Trophoblast cell (in vitro differentiated cells and primary cell): ENCODE results near the gene TSC1.

ENCODE experiments used
- DNase-seq, 2 donors: peaks; one replicate each; pipeline ENCODE4 v3.0.0-alpha.2; 2016
- H2AFZ ChIP-seq: 2 replicates; pipeline ENCODE4 v1.6.1; 2013; ENCODE audit warnings: low read length, moderate library complexity, mild to moderate bottlenecking; ENCODE audit not compliant: insufficient read depth, poor library complexity
- H2AK5ac ChIP-seq: 2 replicates; pipeline ENCODE4 v1.6.1; 2013; ENCODE audit warnings: mild to moderate bottlenecking, low read length
- H2BK120ac ChIP-seq: 2 replicates; pipeline ENCODE4 v1.6.1; 2013; ENCODE audit warnings: low read length, mild to moderate bottlenecking, moderate library complexity; ENCODE audit not compliant: insufficient read depth, poor library complexity
- H2BK12ac ChIP-seq: 2 replicates; pipeline ENCODE4 v1.6.1; 2013; ENCODE audit warnings: mild to moderate bottlenecking, low read length, moderate library complexity
- H2BK5ac ChIP-seq: 2 replicates; pipeline ENCODE4 v1.6.1; 2013; ENCODE audit warnings: low read length, low read depth, moderate library complexity, mild to moderate bottlenecking; ENCODE audit not compliant: poor library complexity
- H3K14ac ChIP-seq: 2 replicates; pipeline ENCODE4 v1.6.1; 2013; ENCODE audit warnings: mild to moderate bottlenecking, low read length
- H3K18ac ChIP-seq: 2 replicates; pipeline ENCODE4 v1.6.1; 2013; ENCODE audit warnings: mild to moderate bottlenecking, low read length
- H3K23ac ChIP-seq: 2 replicates; pipeline ENCODE4 v1.6.1; 2013; ENCODE audit warnings: low read length
- H3K27ac ChIP-seq: 2 replicates; pipeline ENCODE4 v1.5.1; 2013; ENCODE audit warnings: low read depth, mild to moderate bottlenecking, inconsistent platforms, low read length, moderate library complexity
- H3K27me3 ChIP-seq: 2 replicates; pipeline ENCODE4 v1.6.1; 2013; ENCODE audit warnings: inconsistent platforms, mild to moderate bottlenecking, low read length, moderate library complexity; ENCODE audit not compliant: insufficient read depth
- H3K36me3 ChIP-seq, 2 experiments: 1 replicate in 1 of 2; 2 replicates in 1 of 2; pipeline ENCODE4 v1.6.1; 2013; ENCODE audit warnings: low read length in 2 of 2, mild to moderate bottlenecking in 2 of 2, moderate library complexity in 1 of 2; ENCODE audit not compliant: insufficient read depth in 2 of 2, control insufficient read depth in 1 of 2
- H3K4ac ChIP-seq: 2 replicates; pipeline ENCODE4 v1.6.1; 2013; ENCODE audit warnings: low read depth, mild to moderate bottlenecking, low read length, moderate library complexity
- H3K4me1 ChIP-seq, 2 experiments: 1 replicate in 1 of 2; 2 replicates in 1 of 2; pipeline ENCODE4 v1.6.1; 2013; ENCODE audit warnings: low read length in 2 of 2, mild to moderate bottlenecking in 2 of 2, moderate library complexity in 1 of 2; ENCODE audit not compliant: insufficient read depth in 2 of 2, control insufficient read depth in 1 of 2
- H3K4me2 ChIP-seq: 2 replicates; pipeline ENCODE4 v1.6.1; 2013; ENCODE audit warnings: inconsistent platforms, mild to moderate bottlenecking, low read length, moderate library complexity
- H3K4me3 ChIP-seq: 2 replicates; pipeline ENCODE4 v1.5.1; 2013; ENCODE audit warnings: mild to moderate bottlenecking, low read depth, low read length, inconsistent platforms
- H3K79me1 ChIP-seq: one replicate; pipeline ENCODE4 v1.6.1; 2013; ENCODE audit warnings: low read length
- H3K79me2 ChIP-seq: 2 replicates; pipeline ENCODE4 v1.6.1; 2013; ENCODE audit warnings: low read length, mild to moderate bottlenecking; ENCODE audit not compliant: control insufficient read depth, insufficient read depth, poor library complexity
- H3K9ac ChIP-seq: 2 replicates; pipeline ENCODE4 v1.6.1; 2013; ENCODE audit warnings: mild to moderate bottlenecking, low read length
- H3K9me3 ChIP-seq: 2 replicates; pipeline ENCODE4 v1.6.1; 2013; ENCODE audit warnings: low read depth, mild to moderate bottlenecking, control low read depth, inconsistent platforms, low read length; ENCODE audit not compliant: insufficient read depth
- H4K12ac ChIP-seq: 2 replicates; pipeline ENCODE4 v1.6.1; 2013; ENCODE audit warnings: low read depth, mild to moderate bottlenecking, low read length, moderate library complexity
- H4K8ac ChIP-seq: 2 replicates; pipeline ENCODE4 v1.6.1; 2013; ENCODE audit warnings: low read depth, mild to moderate bottlenecking, low read length, moderate library complexity
- H4K91ac ChIP-seq: one replicate; pipeline ENCODE4 v1.6.1; 2013; ENCODE audit warnings: low read depth, mild to moderate bottlenecking, low read length, moderate library complexity
- WGBS: extraction: QIAGEN DNeasy Blood & Tissue Kit; methylation state at CpG from one replicate; pipeline ENCODE4 v1.1.7; 2013; ENCODE audit warnings: missing lambda C conversion rate; ENCODE audit not compliant: insufficient read length, insufficient coverage; ENCODE audit errors: extremely low coverage; 5-methylcytosine and 5-hydroxymethylcytosine counted together

The TSC1 gene

GRCh38 chr9:132978451-132979131 lies 34.2 kb upstream of the TSC1 start, which contains the start of gene GFI1B:
Gene GFI1B (plus strand): TSS chr9:132978694. CDS start chr9:132986679, 7,985 bp downstream.
- no peak within 1 kb of the TSS for H3K14ac ChIP-seq
- H2AK5ac ChIP-seq: no peak within 1 kb of the TSS
- no peak within 1 kb of the TSS for H4K12ac ChIP-seq
- H2BK5ac ChIP-seq: no peak within 1 kb of the TSS
- H4K8ac ChIP-seq: no peak within 1 kb of the TSS
- H4K91ac ChIP-seq: no peak within 1 kb of the TSS
- DNase-seq: no peak
- no peaks in the 10 kb centered on the region for H3K4me1 ChIP-seq
- H3K79me2 ChIP-seq: no peaks in the 10 kb centered on the region
- no peak within 1 kb of the TSS for H3K4me3 ChIP-seq
- H3K23ac ChIP-seq: no peak within 1 kb of the TSS
- H3K9ac ChIP-seq: no peak within 1 kb of the TSS
- H2AFZ ChIP-seq: no peak within 1 kb of the TSS
- H3K4me2 ChIP-seq: no peak within 1 kb of the TSS
- peaks cover 3% of the 10 kb centered on the region for H3K27me3 ChIP-seq
- no peaks in the 10 kb centered on the region for H3K36me3 ChIP-seq
- peaks cover 3% of the 10 kb centered on the region for H3K9me3 ChIP-seq
- H3K4ac ChIP-seq: no peak within 1 kb of the TSS
- no peak within 1 kb of the TSS for H3K27ac ChIP-seq
- no peak within 1 kb of the TSS for H3K18ac ChIP-seq
- H2BK12ac ChIP-seq: no peak within 1 kb of the TSS
- H2BK120ac ChIP-seq: no peak within 1 kb of the TSS
- no peaks in the 10 kb centered on the region for H3K79me1 ChIP-seq
- WGBS: no CpG with 5 or more reads among the region's 26 CpGs

DNA sequence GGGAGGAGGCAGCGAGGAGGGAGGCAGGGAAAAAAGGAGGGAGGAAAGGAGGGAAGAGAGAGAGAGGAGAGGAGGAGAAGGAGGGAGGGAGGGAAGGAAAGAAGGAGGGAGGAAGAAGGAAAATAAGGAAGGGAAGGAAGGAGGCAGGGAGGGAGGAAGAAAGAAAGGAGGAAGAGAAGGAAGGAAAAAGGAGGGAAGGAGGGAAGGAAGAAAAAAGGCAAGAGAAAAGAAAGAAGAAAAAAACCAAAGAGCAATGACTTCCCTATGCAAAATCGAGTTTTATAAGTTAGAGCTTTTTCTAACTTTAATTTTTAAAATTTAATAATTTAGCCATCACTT lies 33.7 kb upstream of the TSC1 start:
- Histone ChIP-seq H4K91ac (no peak overlapping the region), H2BK12ac (no peak overlapping the region), H2BK5ac (no peak overlapping the region), H3K27ac (no peak overlapping the region), H4K8ac (no peak overlapping the region), H3K4me3 (no peak overlapping the region), H3K9ac (no peak overlapping the region), H3K4me2 (no peak overlapping the region), H3K27me3 (peaks cover 3% of the 10 kb centered on the region), H2AFZ (no peak overlapping the region), H3K18ac (no peak overlapping the region), H3K14ac (no peak overlapping the region), H3K4ac (no peak overlapping the region), H3K36me3 (no peaks in the 10 kb centered on the region), H2BK120ac (no peak overlapping the region), H2AK5ac (no peak overlapping the region), H3K4me1 (no peaks in the 10 kb centered on the region), H4K12ac (no peak overlapping the region), H3K79me2 (no peaks in the 10 kb centered on the region), H3K23ac (no peak overlapping the region), H3K9me3 (no peaks in the 10 kb centered on the region), H3K79me1 (no peaks in the 10 kb centered on the region)
- DNase-seq: no peak
- no CpG with 5 or more reads among the region's 2 CpGs for WGBS

DNA sequence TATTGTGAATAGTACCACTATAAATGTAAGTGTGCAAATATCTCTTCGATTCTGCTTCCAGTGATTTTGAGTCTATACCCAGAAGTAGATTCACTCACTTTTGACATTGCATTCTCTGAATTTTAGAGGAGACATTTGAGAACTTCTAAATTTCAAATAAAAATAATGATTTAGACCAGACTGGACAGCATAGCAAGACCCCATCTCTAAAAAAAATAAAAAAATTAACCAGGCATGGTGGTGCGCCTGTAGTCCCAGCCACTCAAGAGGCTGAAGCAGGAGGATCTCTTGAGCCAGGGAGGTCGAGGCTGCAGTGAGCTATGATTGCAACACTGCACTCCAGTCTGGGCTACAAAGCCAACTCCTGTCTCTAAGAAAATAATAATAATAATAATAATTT lies 32.2 kb upstream of the TSC1 start:
- Histone ChIP-seq H3K4me3 (no peak overlapping the region), H3K14ac (no peak overlapping the region), H2AFZ (no peak overlapping the region), H2AK5ac (no peak overlapping the region), H4K12ac (no peak overlapping the region), H2BK120ac (no peak overlapping the region), H3K27ac (no peak overlapping the region), H3K4ac (no peak overlapping the region), H3K4me2 (no peak overlapping the region), H4K91ac (no peak overlapping the region), H3K79me1 (no peaks in the 10 kb centered on the region), H3K79me2 (no peaks in the 10 kb centered on the region), H3K9ac (no peak overlapping the region), H3K4me1 (no peaks in the 10 kb centered on the region), H3K18ac (no peak overlapping the region), H3K23ac (no peak overlapping the region), H4K8ac (no peak overlapping the region), H3K9me3 (no peaks in the 10 kb centered on the region), H3K27me3 (peaks cover 3% of the 10 kb centered on the region), H2BK5ac (no peak overlapping the region), H3K36me3 (no peaks in the 10 kb centered on the region), H2BK12ac (no peak overlapping the region)
- DNase-seq: no peak
- WGBS: no CpG with 5 or more reads among the region's 3 CpGs

DNA sequence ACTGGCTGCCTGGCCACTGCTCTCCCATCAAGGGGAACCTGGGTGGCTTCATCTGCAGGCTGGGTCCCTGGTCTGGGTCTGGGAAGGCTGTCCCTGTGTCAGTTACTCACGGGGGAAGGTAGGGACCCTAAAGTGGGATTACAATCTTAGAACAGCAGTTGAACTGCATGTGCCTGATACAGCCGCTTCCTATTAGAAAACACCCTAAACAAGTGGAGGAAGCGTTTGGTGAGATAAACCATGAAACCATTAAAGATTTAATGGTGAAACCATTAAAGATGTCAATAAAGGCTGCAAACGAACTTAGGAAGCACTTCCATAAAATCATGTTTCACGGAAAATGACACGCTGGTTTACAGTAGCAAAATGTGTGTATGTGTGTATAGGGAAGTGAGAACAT lies 31.5 kb upstream of the TSC1 start:
- Histone ChIP-seq H3K9me3 (no peaks in the 10 kb centered on the region), H3K4me1 (no peaks in the 10 kb centered on the region), H3K4me2 (no peak overlapping the region), H3K36me3 (no peaks in the 10 kb centered on the region), H2BK12ac (no peak overlapping the region), H3K9ac (no peak overlapping the region), H2BK120ac (no peak overlapping the region), H3K27ac (no peak overlapping the region), H3K79me1 (no peaks in the 10 kb centered on the region), H4K12ac (no peak overlapping the region), H2AFZ (no peak overlapping the region), H3K79me2 (no peaks in the 10 kb centered on the region), H2AK5ac (no peak overlapping the region), H2BK5ac (no peak overlapping the region), H3K4ac (no peak overlapping the region), H3K18ac (no peak overlapping the region), H3K14ac (no peak overlapping the region), H3K27me3 (peaks cover 3% of the 10 kb centered on the region), H4K91ac (no peak overlapping the region), H3K23ac (no peak overlapping the region), H3K4me3 (no peak overlapping the region), H4K8ac (no peak overlapping the region)
- DNase-seq: no peak
- no CpG with 5 or more reads among the region's 6 CpGs for WGBS
